CD14-positive monocyte (primary cell): Measurements from ENCODE around the gene FGD3. TPM values are rescaled to one million over a fixed set of nuclear protein-coding genes. Genes with fewer than 3 reads are reported as not detected.

Experiments
- DNase-seq, 3 donors: peaks; one replicate each; pipeline ENCODE4 v3.0.0-alpha.2; 2011 to 2022
- H2AFZ ChIP-seq: 2 replicates; pipeline ENCODE4 v1.6.0; 2012; ENCODE audit warnings: mild to moderate bottlenecking, low read depth, low read length, inconsistent platforms; ENCODE audit not compliant: insufficient read depth, poor library complexity, severe bottlenecking
- H3K27ac ChIP-seq, 2 donors: 1 replicate in 1 of 2; 2 replicates in 1 of 2; pipeline ENCODE4 v1.5.1; 2012 to 2013; ENCODE audit warnings: low read length in 2 of 2, control low read depth in 1 of 2, inconsistent platforms in 1 of 2, low read depth in 1 of 2, mild to moderate bottlenecking in 1 of 2
- H3K27me3 ChIP-seq, 2 donors: one replicate each; pipeline versions ENCODE4 v1.6.0 to v1.6.1; 2011 to 2013; ENCODE audit warnings: low read length in 2 of 2; ENCODE audit not compliant: control insufficient read depth in 2 of 2, insufficient read depth in 2 of 2
- H3K36me3 ChIP-seq, 2 donors: replicated peaks in 1 of 2; 1 replicate in 1 of 2; 2 replicates in 1 of 2; pipeline versions ENCODE4 v1.5.1 to v1.6.1; 2012 to 2013; ENCODE audit warnings: low read length in 2 of 2, control low read depth in 1 of 2, inconsistent platforms in 1 of 2, mild to moderate bottlenecking in 1 of 2; ENCODE audit not compliant: insufficient read depth in 2 of 2, control insufficient read depth in 1 of 2
- H3K4me1 ChIP-seq, 2 donors: 1 replicate in 1 of 2; 2 replicates in 1 of 2; pipeline versions ENCODE4 v1.5.1 to v1.6.1; 2012 to 2013; ENCODE audit warnings: low read length in 2 of 2, control low read depth in 1 of 2, inconsistent platforms in 1 of 2, mild to moderate bottlenecking in 1 of 2, moderate library complexity in 1 of 2; ENCODE audit not compliant: insufficient read depth in 2 of 2, control insufficient read depth in 1 of 2
- H3K4me2 ChIP-seq: replicated peaks from 2 replicates; pipeline ENCODE3; 2012; ENCODE audit warnings: low read length, moderate library complexity, mild to moderate bottlenecking; ENCODE audit not compliant: poor library complexity, severe bottlenecking; ENCODE audit errors: extremely low read depth
- H3K4me3 ChIP-seq, 3 experiments: fragments of 200-600 bp in 1 of 3; sonication (generic) in 1 of 3; replicated peaks in 1 of 3; 1 replicate in 2 of 3; 2 replicates in 1 of 3; pipeline ENCODE4 v1.5.1; 2011 to 2013; ENCODE audit warnings: low read length in 3 of 3, mild to moderate bottlenecking in 3 of 3, control low read depth in 2 of 3, low read depth in 2 of 3, inconsistent platforms in 1 of 3, moderate library complexity in 1 of 3
- H3K79me2 ChIP-seq: 2 replicates; pipeline ENCODE4 v1.6.0; 2012; ENCODE audit warnings: mild to moderate bottlenecking, control low read depth, inconsistent platforms, low read length, moderate library complexity; ENCODE audit not compliant: insufficient read depth
- H3K9ac ChIP-seq: 2 replicates; pipeline ENCODE4 v1.6.0; 2017; ENCODE audit warnings: low read length, mild to moderate bottlenecking; ENCODE audit not compliant: insufficient read depth, poor library complexity, severe bottlenecking
- H3K9me3 ChIP-seq, 2 donors: replicated peaks in 1 of 2; 1 replicate in 1 of 2; 2 replicates in 1 of 2; pipeline versions ENCODE4 v1.5.1 to v1.6.1; 2012 to 2013; ENCODE audit warnings: low read length in 2 of 2, control low read depth in 1 of 2; ENCODE audit not compliant: control insufficient read depth in 1 of 2, insufficient read depth in 1 of 2
- H4K20me1 ChIP-seq: 2 replicates; pipeline ENCODE4 v1.6.0; 2012; ENCODE audit warnings: mild to moderate bottlenecking, low read length, control low read depth, moderate library complexity; ENCODE audit not compliant: insufficient read depth
- H3K27ac Mint-ChIP-seq, 7 donors: one replicate each; pipeline ENCODE4 v1.8.0; 2020; ENCODE audit warnings: mild to moderate bottlenecking in 7 of 7, mixed read lengths in 7 of 7, moderate library complexity in 6 of 7, inconsistent platforms in 2 of 7
- H3K27me3 Mint-ChIP-seq, 3 donors: one replicate each; pipeline ENCODE4 v1.8.0; 2021 to 2022; ENCODE audit warnings: low read depth in 3 of 3, mild to moderate bottlenecking in 3 of 3, mixed read lengths in 3 of 3, moderate library complexity in 3 of 3, inconsistent platforms in 1 of 3
- H3K36me3 Mint-ChIP-seq, 2 donors: one replicate each; pipeline ENCODE4 v1.8.0; 2020; ENCODE audit warnings: mixed read lengths in 2 of 2, inconsistent platforms in 1 of 2, mild to moderate bottlenecking in 1 of 2
- H3K4me1 Mint-ChIP-seq: one replicate; pipeline ENCODE4 v1.8.0; 2020; ENCODE audit warnings: mild to moderate bottlenecking, mixed read lengths
- H3K4me3 Mint-ChIP-seq, 2 donors: one replicate each; pipeline ENCODE4 v1.8.0; 2020; ENCODE audit warnings: mild to moderate bottlenecking in 2 of 2, mixed read lengths in 2 of 2, moderate library complexity in 1 of 2
- H3K9me3 Mint-ChIP-seq, 7 donors: one replicate each; pipeline ENCODE4 v1.8.0; 2020 to 2022; ENCODE audit warnings: mixed read lengths in 7 of 7, mild to moderate bottlenecking in 6 of 7, moderate library complexity in 6 of 7, inconsistent platforms in 2 of 7
- WGBS: methylation state at CpG from one replicate; pipeline ENCODE4 v1.1.5; 2013; ENCODE audit warnings: missing lambda C conversion rate; ENCODE audit not compliant: insufficient coverage; 5-methylcytosine and 5-hydroxymethylcytosine counted together
- intact Hi-C, 2 donors: fragments of 100-400 bp; cut with micrococcal nuclease; formaldehyde crosslinking; loops; one replicate each; pipeline versions ENCODE4 v1.15.0 to v1.15.1; 2023
- polyA plus RNA-seq, 3 donors: library from polyadenylated mRNA; depleted of rRNA in 1 of 3; unstranded in 2 of 3; stranded (reverse) in 1 of 3; fragments of 300-500 nt in 2 of 3; fragments of >200 nt in 1 of 3; fragmentation: Illumina TruSeq in 2 of 3; gene quantifications; 1 replicate in 2 of 3; 2 replicates in 1 of 3; pipeline ENCODE4 v1.2.3, GENCODE V29; 2012 to 2021
- TF ChIP-seq, protein P1 (sequence below): fragments of 200-600 bp; IDR thresholded peaks from one replicate; pipeline ENCODE4 v1.8.0; 2022; ENCODE audit warnings: antibody characterized with exemption, mild to moderate bottlenecking

The FGD3 gene
- polyA plus RNA-seq, 3 donors, result 32.4 to 120 (median 56.2) TPM

- Mint-ChIP-seq H3K4me1 (peaks cover 22% of the 10 kb centered on the region), H3K4me3 (no peak overlapping the region), H3K36me3 (peaks cover 31 to 42% of the 10 kb centered on the region in 2 donors), H3K27me3 (peaks cover 0 to 6% (median 0%) of the 10 kb centered on the region in 3 donors), H3K27ac (no peak overlapping the region), H3K9me3 (peaks cover 5 to 11% (median 8%) of the 10 kb centered on the region in 7 donors)
- Histone ChIP-seq H3K4me2 (no peak overlapping the region), H3K27ac (no peak overlapping the region), H3K27me3 (no peaks in the 10 kb centered on the region), H3K79me2 (no peaks in the 10 kb centered on the region), H3K4me1 (peaks cover 16 to 23% of the 10 kb centered on the region in 2 donors), H2AFZ (no peak overlapping the region), H3K4me3 (no peak overlapping the region), H3K36me3 (peaks cover 4 to 43% of the 10 kb centered on the region in 2 donors), H4K20me1 (no peaks in the 10 kb centered on the region), H3K9me3 (peaks cover 5 to 7% of the 10 kb centered on the region in 2 donors), H3K9ac (peak overlapping the region; percentile 30)
- 94% methylated on average over 3 of the region's 6 CpGs for WGBS
- intact Hi-C loops, result no loop called here
- TF ChIP-seq, protein P1, sequence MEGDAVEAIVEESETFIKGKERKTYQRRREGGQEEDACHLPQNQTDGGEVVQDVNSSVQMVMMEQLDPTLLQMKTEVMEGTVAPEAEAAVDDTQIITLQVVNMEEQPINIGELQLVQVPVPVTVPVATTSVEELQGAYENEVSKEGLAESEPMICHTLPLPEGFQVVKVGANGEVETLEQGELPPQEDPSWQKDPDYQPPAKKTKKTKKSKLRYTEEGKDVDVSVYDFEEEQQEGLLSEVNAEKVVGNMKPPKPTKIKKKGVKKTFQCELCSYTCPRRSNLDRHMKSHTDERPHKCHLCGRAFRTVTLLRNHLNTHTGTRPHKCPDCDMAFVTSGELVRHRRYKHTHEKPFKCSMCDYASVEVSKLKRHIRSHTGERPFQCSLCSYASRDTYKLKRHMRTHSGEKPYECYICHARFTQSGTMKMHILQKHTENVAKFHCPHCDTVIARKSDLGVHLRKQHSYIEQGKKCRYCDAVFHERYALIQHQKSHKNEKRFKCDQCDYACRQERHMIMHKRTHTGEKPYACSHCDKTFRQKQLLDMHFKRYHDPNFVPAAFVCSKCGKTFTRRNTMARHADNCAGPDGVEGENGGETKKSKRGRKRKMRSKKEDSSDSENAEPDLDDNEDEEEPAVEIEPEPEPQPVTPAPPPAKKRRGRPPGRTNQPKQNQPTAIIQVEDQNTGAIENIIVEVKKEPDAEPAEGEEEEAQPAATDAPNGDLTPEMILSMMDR, result no peak
- DNase-seq, result no peak
These were observed 137.2 kb downstream of the FGD3 start for GRCh38 chr9:93084471-93084881.

DNA sequence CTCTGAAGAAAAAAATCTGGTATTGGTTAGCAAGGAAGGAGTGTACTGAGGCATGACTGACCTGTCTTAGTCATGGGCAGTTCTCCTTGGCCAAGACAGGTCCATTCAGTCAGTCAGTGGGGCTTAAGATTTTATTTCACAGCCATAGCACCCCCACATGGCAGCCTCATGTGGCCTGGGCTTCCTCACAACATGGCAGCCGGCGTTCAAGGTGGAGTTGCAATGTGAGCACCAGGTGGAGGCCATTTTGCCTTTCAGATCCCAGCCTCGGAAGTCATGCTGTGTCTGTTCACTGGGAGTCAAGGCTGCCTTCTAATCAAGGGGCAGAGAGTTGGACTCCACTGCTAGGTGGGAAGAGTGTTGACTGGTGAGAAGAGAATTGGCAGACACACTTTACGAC lies 138.4 kb downstream of the FGD3 start:
- Histone ChIP-seq H3K27ac (no peak overlapping the region), H3K36me3 (peaks cover 2 to 33% of the 10 kb centered on the region in 2 donors), H3K4me2 (no peak overlapping the region), H3K9me3 (peaks cover 5 to 7% of the 10 kb centered on the region in 2 donors), H3K4me3 (no peak overlapping the region), H3K79me2 (no peaks in the 10 kb centered on the region), H3K9ac (no peak overlapping the region), H3K27me3 (no peaks in the 10 kb centered on the region), H4K20me1 (no peaks in the 10 kb centered on the region), H2AFZ (no peak overlapping the region), H3K4me1 (peaks cover 16 to 23% of the 10 kb centered on the region in 2 donors)
- H3K9me3 Mint-ChIP-seq, result peaks cover 8 to 16% (median 13%) of the 10 kb centered on the region in 7 donors
- H3K4me3 Mint-ChIP-seq, result no peak overlapping the region
- peak overlapping the region in 1 of 7 donors; percentile 60 for H3K27ac Mint-ChIP-seq
- H3K36me3 Mint-ChIP-seq, result peaks cover 36 to 40% of the 10 kb centered on the region in 2 donors
- 100% methylated on average over 2 of the region's 4 CpGs for WGBS
- TF ChIP-seq, protein P1, result no peak
- intact Hi-C loops, result loop anchor here in 1 of 2 donors (5.0 kb wide), 1 partner anchor 58 kb away; no protein-coding TSS in a partner anchor
- peaks cover 0 to 6% (median 0%) of the 10 kb centered on the region in 3 donors for H3K27me3 Mint-ChIP-seq
- no peak for DNase-seq
- peaks cover 22% of the 10 kb centered on the region for H3K4me1 Mint-ChIP-seq

Other genes starting within 250 kb of the FGD3 start
- 10 to 100 TPM; 13.8 to 29.4 (median 25.6) TPM for gene BICD2, start 182.7 kb upstream of the FGD3 start, polyA plus RNA-seq
- gene ZNF484, start 69.5 kb upstream of the FGD3 start, polyA plus RNA-seq, result 1 to 10 TPM; 1.1 to 2.7 (median 1.8) TPM
- 10 to 100 TPM; 10.5 to 24.6 (median 15.7) TPM for gene SUSD3, start 111.2 kb downstream of the FGD3 start, polyA plus RNA-seq
- gene CARD19, start 148.7 kb downstream of the FGD3 start, polyA plus RNA-seq, result 100 to 1,000 TPM; 130 to 506 (median 137) TPM
- 100 to 1,000 TPM; 290 to 610 (median 469) TPM for gene NINJ1, start 186.7 kb downstream of the FGD3 start, polyA plus RNA-seq
- under 1 TPM in 1 of 3 donors, not detected in 2; 0.40 TPM for gene WNK2, start 236.6 kb downstream of the FGD3 start, polyA plus RNA-seq